ENCODE measurements around the gene POTEG. TPM values are rescaled to one million over a fixed set of nuclear protein-coding genes. Genes with fewer than 3 reads are reported as not detected.

POTEG gene
- not detected in 2 replicates for total RNA-seq

DNA sequence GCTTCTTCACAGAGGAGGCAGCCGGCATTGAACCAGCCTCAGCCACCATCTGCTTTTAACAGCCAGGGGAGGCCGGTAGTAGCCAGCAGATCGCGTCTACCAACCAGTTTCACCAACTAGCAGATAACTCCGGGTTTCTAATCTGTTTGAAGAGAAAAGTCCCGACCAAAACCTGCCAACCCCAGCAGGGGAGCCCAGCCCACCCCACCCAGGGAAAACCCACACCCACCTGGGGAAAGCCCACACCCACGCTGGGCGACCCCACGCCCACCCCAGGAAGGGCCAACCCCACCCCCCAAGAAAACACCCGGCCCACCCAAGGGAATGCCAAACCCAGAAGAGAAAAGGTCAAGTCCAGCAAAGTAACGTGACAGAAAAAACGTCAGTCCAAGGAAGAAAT, at the start of gene POTEG:
Gene POTEG, minus strand, starts transcription at position 101 of the 400 bp plus-strand sequence. Its CDS starts 52 bp downstream, at position 49.

Small RNAs within 50 kb of the gene (small RNA-seq; reads per million reads assigned to genes)
- not detected for gene RNU6-1268P (ENCODE audit: low replicate concordance)
